Muscle of leg (tissue), 11 donors: ENCODE results near the gene SUPT5H. TPM values are rescaled to one million over a fixed set of nuclear protein-coding genes. Genes with fewer than 3 reads are reported as not detected.
A peak's percentile ranks its signal among the peaks of the same experiment; 100 is the strongest.
"Not testable (repeated sequence)": the region's sequence is repeated elsewhere in the genome, so short reads cannot be mapped to it uniquely, and the experiment has no call there.

Experiments
- DNase-seq: peaks from one replicate; pipeline ENCODE4 v3.0.0; 2013
- H3K27ac ChIP-seq: one replicate; pipeline ENCODE4 v1.5.1; 2013; ENCODE audit warnings: mild to moderate bottlenecking, low read length, control low read depth
- H3K27me3 ChIP-seq: one replicate; pipeline ENCODE4 v1.6.1; 2013; ENCODE audit warnings: low read length; ENCODE audit not compliant: control insufficient read depth, insufficient read depth
- H3K36me3 ChIP-seq: one replicate; pipeline ENCODE4 v1.6.1; 2013; ENCODE audit warnings: low read length; ENCODE audit not compliant: control insufficient read depth, insufficient read depth
- H3K4me1 ChIP-seq: one replicate; pipeline ENCODE4 v1.6.1; 2013; ENCODE audit warnings: low read length; ENCODE audit not compliant: control insufficient read depth, insufficient read depth
- H3K4me3 ChIP-seq: one replicate; pipeline ENCODE4 v1.5.1; 2013; ENCODE audit warnings: low read length, control low read depth
- H3K9me3 ChIP-seq: replicated peaks from 2 replicates; pipeline ENCODE4 v1.6.1; 2013; ENCODE audit warnings: low read depth, low read length; ENCODE audit not compliant: control insufficient read depth
- WGBS: methylation state at CpG from one replicate; pipeline ENCODE4 v1.1.5; 2013; ENCODE audit warnings: missing lambda C conversion rate; ENCODE audit not compliant: insufficient coverage; 5-methylcytosine and 5-hydroxymethylcytosine counted together
- polyA plus RNA-seq, 8 donors: library from polyadenylated mRNA; unstranded; fragments of 120-200 nt; gene quantifications; one replicate each; pipeline versions ENCODE4 v1.2.1 to v1.2.3, GENCODE V29; 2013; ENCODE audit warnings: inconsistent platforms in 1 of 8, low replicate concordance in 1 of 8; ENCODE audit not compliant: insufficient read length in 8 of 8, insufficient read depth in 1 of 8
- total RNA-seq: library from RNA; stranded (reverse); fragments of 120-200 nt; gene quantifications from one replicate; pipeline ENCODE4 v1.2.4, GENCODE V29; 2013

Gene SUPT5H
- total and polyA plus RNA-seq, 9 donors: 50.0 to 108 (median 99.6) TPM

- WGBS: 92% methylated on average over 8 of the region's 11 CpGs
These were observed 23.7 kb downstream of the SUPT5H start for GRCh38 chr19:39469036-39469435.

DNA sequence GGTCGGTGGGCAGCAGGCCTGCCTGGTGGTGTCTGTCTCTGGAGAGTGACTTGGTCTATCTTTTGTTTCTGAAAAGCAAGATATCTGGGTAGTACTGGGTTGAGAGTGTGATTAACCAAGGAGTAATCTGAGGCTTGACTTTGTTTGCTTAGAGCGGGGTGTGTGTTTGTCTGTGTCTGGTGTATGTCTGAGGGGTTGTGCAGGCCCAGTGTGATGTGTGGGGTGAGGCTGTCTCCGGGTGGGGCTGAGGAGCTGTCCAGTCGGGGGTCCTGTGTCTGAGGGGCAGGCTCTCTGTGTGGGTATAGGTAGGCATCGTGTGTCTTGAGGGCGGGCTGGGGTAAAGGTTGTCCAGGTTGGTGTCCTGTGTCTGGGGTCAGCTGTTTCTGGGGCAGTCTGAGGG lies 24.2 kb downstream of the SUPT5H start:
- DNase-seq: no peak
- H3K27me3 ChIP-seq: no peaks in the 10 kb centered on the region
- no peak overlapping the region for H3K27ac ChIP-seq
- 93% methylated on average over 6 of the region's 6 CpGs for WGBS
- no peaks in the 10 kb centered on the region for H3K9me3 ChIP-seq
- H3K4me1 ChIP-seq: no peaks in the 10 kb centered on the region
- H3K4me3 ChIP-seq: no peak overlapping the region
- peaks cover 94% of the 10 kb centered on the region for H3K36me3 ChIP-seq

More at GRCh38 chr19:39469036-39469435, 23.7 kb downstream of the SUPT5H start:
- H3K27ac ChIP-seq: no peak overlapping the region
- DNase-seq: no peak
- H3K4me1 ChIP-seq: no peaks in the 10 kb centered on the region
- H3K4me3 ChIP-seq: no peak overlapping the region
- no peaks in the 10 kb centered on the region for H3K9me3 ChIP-seq
- H3K27me3 ChIP-seq: no peaks in the 10 kb centered on the region
- H3K36me3 ChIP-seq: peaks cover 93% of the 10 kb centered on the region

- Histone ChIP-seq H3K9me3 (no peaks in the 10 kb centered on the region), H3K36me3 (peaks cover 91% of the 10 kb centered on the region)
- WGBS: 88% methylated on average over 1 of the region's 7 CpGs
These were observed 25.4 kb downstream of the SUPT5H start for GRCh38 chr19:39470724-39471339.

DNA sequence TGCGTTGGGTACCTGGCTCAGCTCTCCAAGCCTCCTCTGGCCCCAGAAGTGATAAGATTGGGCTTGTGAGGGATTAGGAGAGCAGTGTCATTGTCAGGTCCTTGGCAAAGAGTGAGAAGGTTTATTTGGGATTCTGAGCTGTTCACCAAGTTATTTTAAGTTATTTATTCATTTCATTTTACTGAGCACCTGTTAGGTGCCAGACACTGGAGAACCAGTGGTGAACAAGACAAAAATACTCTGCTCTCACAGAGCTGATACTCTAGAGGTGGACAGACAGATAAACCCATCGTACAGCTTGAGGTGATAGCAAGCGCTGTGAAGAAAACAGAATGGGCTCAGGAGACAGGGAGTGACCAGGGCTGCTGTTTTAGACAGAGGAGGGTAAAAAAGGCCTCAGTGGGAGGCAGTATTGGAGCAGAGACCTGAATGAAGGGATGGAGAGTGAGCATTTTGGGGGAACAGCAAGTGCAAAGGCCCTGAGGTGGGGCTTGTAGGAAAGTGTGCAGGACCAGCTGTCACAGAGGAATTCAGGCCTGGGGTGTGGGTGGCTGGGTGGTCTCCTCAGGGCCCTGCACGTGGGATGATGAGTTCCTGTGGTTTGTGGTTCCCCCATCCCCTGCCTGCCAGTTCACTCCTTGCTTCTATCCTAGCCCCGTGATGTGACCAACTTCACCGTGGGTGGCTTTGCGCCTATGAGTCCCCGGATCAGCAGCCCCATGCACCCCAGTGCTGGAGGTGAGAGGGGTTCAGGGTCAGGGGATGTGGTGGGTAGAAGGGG lies 26.6 kb downstream of the SUPT5H start:
- Histone ChIP-seq H3K9me3 (no peaks in the 10 kb centered on the region), H3K27ac (no peak overlapping the region), H3K4me3 (no peak overlapping the region), H3K36me3 (peaks cover 92% of the 10 kb centered on the region), H3K4me1 (no peaks in the 10 kb centered on the region), H3K27me3 (no peaks in the 10 kb centered on the region)
- 96% methylated on average over 6 of the region's 8 CpGs for WGBS
- no peak for DNase-seq

More at GRCh38 chr19:39470724-39471339, 25.4 kb downstream of the SUPT5H start:
- no peak for DNase-seq
- no peak overlapping the region for H3K27ac ChIP-seq
- H3K27me3 ChIP-seq: no peaks in the 10 kb centered on the region
- H3K4me1 ChIP-seq: no peaks in the 10 kb centered on the region
- no peak overlapping the region for H3K4me3 ChIP-seq

GRCh38 chr19:39472746-39473442 lies 27.5 kb downstream of the SUPT5H start:
- Histone ChIP-seq H3K27me3 (no peaks in the 10 kb centered on the region), H3K9me3 (no peaks in the 10 kb centered on the region), H3K36me3 (peaks cover 87% of the 10 kb centered on the region), H3K4me1 (no peaks in the 10 kb centered on the region), H3K4me3 (no peak overlapping the region), H3K27ac (no peak overlapping the region)
- WGBS: 87% methylated on average over 16 of the region's 32 CpGs
- no peak for DNase-seq

DNA sequence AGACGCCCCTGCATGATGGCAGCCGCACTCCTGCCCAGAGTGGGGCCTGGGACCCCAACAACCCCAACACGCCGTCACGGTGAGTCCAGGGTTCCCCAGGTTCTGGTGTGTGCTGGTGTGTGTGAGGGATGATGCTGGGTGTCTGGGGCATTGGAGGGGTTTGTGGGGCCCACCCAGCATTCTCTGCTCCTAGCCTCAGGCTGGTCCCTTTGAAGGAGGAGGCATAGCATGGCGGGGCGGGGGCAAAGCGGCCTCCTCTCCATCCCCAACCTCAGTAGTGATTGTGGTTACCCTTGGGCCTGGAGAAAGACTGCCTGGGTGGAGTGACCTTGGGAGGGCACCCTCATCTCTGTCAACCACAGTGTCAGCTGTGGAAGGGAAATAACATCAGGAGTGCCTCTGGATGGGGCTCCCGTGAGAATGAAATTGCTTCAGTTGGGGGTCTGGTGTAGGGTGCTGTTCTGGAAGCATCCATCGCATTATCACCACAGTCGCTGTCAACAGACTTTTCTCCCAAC lies 28.1 kb downstream of the SUPT5H start:
- Histone ChIP-seq H3K27ac (no peak overlapping the region), H3K27me3 (no peaks in the 10 kb centered on the region), H3K36me3 (peaks cover 81% of the 10 kb centered on the region), H3K9me3 (no peaks in the 10 kb centered on the region), H3K4me1 (no peaks in the 10 kb centered on the region), H3K4me3 (no peak overlapping the region)
- no peak for DNase-seq
- 95% methylated on average over 3 of the region's 11 CpGs for WGBS

DNA sequence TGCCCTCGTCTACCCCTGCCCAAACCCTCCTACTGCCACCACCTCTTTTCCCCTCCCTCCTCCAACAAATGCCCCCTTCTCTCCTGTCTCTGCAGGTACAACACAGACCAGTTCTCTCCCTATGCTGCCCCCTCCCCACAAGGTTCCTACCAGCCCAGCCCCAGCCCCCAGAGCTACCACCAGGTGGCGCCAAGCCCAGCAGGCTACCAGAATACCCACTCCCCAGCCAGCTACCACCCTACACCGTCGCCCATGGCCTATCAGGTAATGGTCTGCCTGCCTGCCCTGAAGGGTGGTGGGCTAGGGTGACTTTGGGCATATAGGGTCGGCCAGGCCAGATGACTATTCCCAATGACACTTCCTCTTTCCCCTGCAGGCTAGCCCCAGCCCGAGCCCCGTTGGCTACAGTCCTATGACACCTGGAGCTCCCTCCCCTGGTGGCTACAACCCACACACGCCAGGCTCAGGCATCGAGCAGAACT lies 28.8 kb downstream of the SUPT5H start:
- peaks cover 74% of the 10 kb centered on the region for H3K36me3 ChIP-seq
- H3K4me1 ChIP-seq: no peaks in the 10 kb centered on the region
- H3K4me3 ChIP-seq: no peak overlapping the region
- H3K9me3 ChIP-seq: no peaks in the 10 kb centered on the region
- no peaks in the 10 kb centered on the region for H3K27me3 ChIP-seq
- H3K27ac ChIP-seq: no peak overlapping the region
- 76% methylated on average over 4 of the region's 9 CpGs for WGBS
- DNase-seq: peak; percentile 38

- no peak overlapping the region for H3K27ac ChIP-seq
- DNase-seq: no peak
- H3K36me3 ChIP-seq: peaks cover 59% of the 10 kb centered on the region
- WGBS: 86% methylated on average over 2 of the region's 2 CpGs
- H3K4me1 ChIP-seq: peaks cover 8% of the 10 kb centered on the region
- no peaks in the 10 kb centered on the region for H3K9me3 ChIP-seq
- H3K4me3 ChIP-seq: no peak overlapping the region
- H3K27me3 ChIP-seq: no peaks in the 10 kb centered on the region
These were observed 30.4 kb downstream of the SUPT5H start for GRCh38 chr19:39475748-39476147.

- H3K4me3 ChIP-seq, H3K27me3 ChIP-seq, H3K27ac ChIP-seq, DNase-seq, H3K9me3 ChIP-seq: not testable (repeated sequence)
- WGBS: 92% methylated on average over 3 of the region's 11 CpGs
- Histone ChIP-seq H3K4me1 (peaks cover 18% of the 10 kb centered on the region), H3K36me3 (peaks cover 36% of the 10 kb centered on the region)
These were observed 34.0 kb downstream of the SUPT5H start for GRCh38 chr19:39479319-39479801.

DNA sequence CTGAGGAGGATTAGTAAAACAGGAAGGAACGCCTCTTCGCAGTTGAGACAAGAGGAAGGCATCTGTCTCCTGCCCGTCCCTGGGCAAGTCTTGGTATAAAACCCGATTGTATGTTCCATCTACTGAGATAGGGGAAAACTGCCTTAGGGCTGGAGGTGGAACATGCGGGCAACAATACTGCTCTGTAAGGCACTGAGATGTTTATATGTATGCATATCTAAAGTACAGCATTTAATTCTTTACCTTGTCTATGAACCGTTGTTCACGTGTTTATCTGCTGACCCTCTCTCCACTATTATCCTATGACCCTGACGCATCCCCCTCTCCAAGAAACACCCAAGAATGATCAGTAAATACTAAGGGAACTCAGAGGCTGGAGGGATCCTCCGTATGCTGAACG lies 34.5 kb downstream of the SUPT5H start:
- no peaks in the 10 kb centered on the region for H3K27me3 ChIP-seq
- no peak for DNase-seq
- peaks cover 18% of the 10 kb centered on the region for H3K4me1 ChIP-seq
- 35% methylated on average over 5 of the region's 10 CpGs for WGBS
- no peaks in the 10 kb centered on the region for H3K9me3 ChIP-seq
- peak overlapping the region; percentile 85 for H3K27ac ChIP-seq
- peak overlapping the region; percentile 89 for H3K4me3 ChIP-seq
- H3K36me3 ChIP-seq: peaks cover 35% of the 10 kb centered on the region
